NCI-H526 treated with DMSO at 0.1 percent for 48 hours (cell line): Measurements from ENCODE around the gene OGDH.
"Not testable (repeated sequence)": the region's sequence is repeated elsewhere in the genome, so short reads cannot be mapped to it uniquely, and the experiment has no call there.

ENCODE experiments used
- DNase-seq: peaks from one replicate; lab custom pipeline; 2025; lab: John Stamatoyannopoulos, UW

Gene OGDH

GRCh38 chr7:44667190-44667589, 60.8 kb downstream of the OGDH start:
- DNase-seq = no peak

- DNase-seq = no peak
These were observed 64.6 kb downstream of the OGDH start for GRCh38 chr7:44671069-44671468.

- DNase-seq = no peak
These were observed 66.9 kb downstream of the OGDH start for GRCh38 chr7:44673324-44673723.

GRCh38 chr7:44673771-44674170, 67.3 kb downstream of the OGDH start:
- no peak for DNase-seq

- no peak for DNase-seq
These were observed 68.0 kb downstream of the OGDH start for GRCh38 chr7:44674381-44674780.

- no peak for DNase-seq
These were observed 70.3 kb downstream of the OGDH start for GRCh38 chr7:44676776-44677175.

- DNase-seq = no peak
These were observed 71.7 kb downstream of the OGDH start for GRCh38 chr7:44678101-44678470.

- no peak for DNase-seq
These were observed 72.2 kb downstream of the OGDH start for GRCh38 chr7:44678471-44679179.

- DNase-seq = no peak
These were observed 75.2 kb downstream of the OGDH start for GRCh38 chr7:44681645-44682044.

GRCh38 chr7:44685723-44686122, 79.3 kb downstream of the OGDH start:
- DNase-seq = no peak

- no peak for DNase-seq
These were observed 83.0 kb downstream of the OGDH start for GRCh38 chr7:44689427-44689826.

- DNase-seq = no peak
These were observed 87.3 kb downstream of the OGDH start for GRCh38 chr7:44693641-44694313.

- DNase-seq = no peak
These were observed 87.9 kb downstream of the OGDH start for GRCh38 chr7:44694326-44694725.

- DNase-seq = no peak
These were observed 88.3 kb downstream of the OGDH start for GRCh38 chr7:44694766-44695165.

GRCh38 chr7:44695756-44696155, 89.3 kb downstream of the OGDH start:
- DNase-seq = no peak

- DNase-seq = no peak
These were observed 90.3 kb downstream of the OGDH start for GRCh38 chr7:44696728-44697127.

GRCh38 chr7:44697136-44698045, 91.0 kb downstream of the OGDH start:
- no peak for DNase-seq

GRCh38 chr7:44698046-44698580, 91.7 kb downstream of the OGDH start:
- no peak for DNase-seq

- not testable (repeated sequence) for DNase-seq
These were observed 93.2 kb downstream of the OGDH start for GRCh38 chr7:44699598-44699997.

GRCh38 chr7:44700322-44700721, 93.9 kb downstream of the OGDH start:
- no peak for DNase-seq

GRCh38 chr7:44703391-44703790, 97.0 kb downstream of the OGDH start:
- not testable (repeated sequence) for DNase-seq

- no peak for DNase-seq
These were observed 97.5 kb downstream of the OGDH start for GRCh38 chr7:44703921-44704320.

GRCh38 chr7:44705434-44705833, 99.0 kb downstream of the OGDH start:
- DNase-seq = no peak
